Stimulated activated naive CD4-positive, alpha-beta T cell treated with Interleukin-2 at 50 U/mL for 16 hours (primary cell): Measurements from ENCODE around the gene STIP1.

ENCODE experiments used
- DNase-seq: peaks from one replicate; lab custom pipeline; 2025; lab: John Stamatoyannopoulos, UW

STIP1 gene

GRCh38 chr11:64251016-64251752 is 65.2 kb downstream of the STIP1 start, which contains the start of gene PLCB3:
Gene PLCB3 (plus strand): TSS chr11:64251530. CDS start chr11:64251650, 120 bp downstream.
- DNase-seq: peak; percentile 35

- DNase-seq: no peak
Measured at GRCh38 chr11:64251753-64252002, 65.7 kb downstream of the STIP1 start.

- no peak for DNase-seq
Measured at GRCh38 chr11:64252003-64252872, 66.3 kb downstream of the STIP1 start.

GRCh38 chr11:64253043-64253442 is 67.1 kb downstream of the STIP1 start:
- no peak for DNase-seq

GRCh38 chr11:64253481-64253880 is 67.5 kb downstream of the STIP1 start:
- DNase-seq: no peak
